Measurements from ENCODE around the gene SP100.
"Not testable (repeated sequence)": the region's sequence is repeated elsewhere in the genome, so short reads cannot be mapped to it uniquely, and the experiment has no call there.

Gene SP100

GRCh38 chr2:230400041-230400440 is 16.0 kb upstream of the SP100 start:
- Histone ChIP-seq H3K4me3 (replicated peaks; ENCODE audit: low read depth, low read length) (no peak overlapping the region), H3K36me3 (ENCODE audit: control insufficient read depth, insufficient read depth, low read length) (peaks cover 9% of the 10 kb centered on the region), H3K27me3 (replicated peaks; ENCODE audit: control insufficient read depth, insufficient read depth, low read length) (no peaks in the 10 kb centered on the region)
- no peak for DNase-seq (ENCODE audit: extremely low read depth, insufficient read length)
- TF ChIP-seq CTCF (IDR thresholded peaks at IDR 0.05; ENCODE audit: insufficient read depth, low read length, poor library complexity, severe bottlenecking) = no peak

GRCh38 chr2:230400454-230400853 is 15.5 kb upstream of the SP100 start:
- no peak for TF ChIP-seq CTCF (IDR thresholded peaks at IDR 0.05; ENCODE audit: insufficient read depth, low read length, poor library complexity, severe bottlenecking)
- Histone ChIP-seq H3K27me3 (replicated peaks; ENCODE audit: control insufficient read depth, insufficient read depth, low read length) (no peaks in the 10 kb centered on the region), H3K4me3 (replicated peaks; ENCODE audit: low read depth, low read length) (no peak overlapping the region), H3K36me3 (ENCODE audit: control insufficient read depth, insufficient read depth, low read length) (peaks cover 9% of the 10 kb centered on the region)
- no peak for DNase-seq (ENCODE audit: extremely low read depth, insufficient read length)

- not testable (repeated sequence) for H3K4me3 ChIP-seq (replicated peaks; ENCODE audit: low read depth, low read length); H3K27me3 ChIP-seq (replicated peaks; ENCODE audit: control insufficient read depth, insufficient read depth, low read length); DNase-seq (ENCODE audit: extremely low read depth, insufficient read length); H3K36me3 ChIP-seq (ENCODE audit: control insufficient read depth, insufficient read depth, low read length)
Measured at GRCh38 chr2:230401026-230401425, 15.0 kb upstream of the SP100 start.

GRCh38 chr2:230403746-230404145 is 12.3 kb upstream of the SP100 start:
- TF ChIP-seq CTCF (IDR thresholded peaks at IDR 0.05; ENCODE audit: insufficient read depth, low read length, poor library complexity, severe bottlenecking) = no peak
- no peaks in the 10 kb centered on the region for H3K27me3 ChIP-seq (replicated peaks; ENCODE audit: control insufficient read depth, insufficient read depth, low read length)
- H3K4me3 ChIP-seq (replicated peaks; ENCODE audit: low read depth, low read length) = no peak overlapping the region
- no peak for DNase-seq (ENCODE audit: extremely low read depth, insufficient read length)
- H3K36me3 ChIP-seq (ENCODE audit: control insufficient read depth, insufficient read depth, low read length) = peaks cover 9% of the 10 kb centered on the region

- no peak overlapping the region for H3K4me3 ChIP-seq (replicated peaks; ENCODE audit: low read depth, low read length)
- H3K27me3 ChIP-seq (replicated peaks; ENCODE audit: control insufficient read depth, insufficient read depth, low read length) = no peaks in the 10 kb centered on the region
- peaks cover 4% of the 10 kb centered on the region for H3K36me3 ChIP-seq (ENCODE audit: control insufficient read depth, insufficient read depth, low read length)
- TF ChIP-seq CTCF (IDR thresholded peaks at IDR 0.05; ENCODE audit: insufficient read depth, low read length, poor library complexity, severe bottlenecking) = no peak
- no peak for DNase-seq (ENCODE audit: extremely low read depth, insufficient read length)
Measured at GRCh38 chr2:230405824-230406223, 10.2 kb upstream of the SP100 start.

GRCh38 chr2:230408244-230408842 is 7.7 kb upstream of the SP100 start:
- H3K4me3 ChIP-seq (replicated peaks; ENCODE audit: low read depth, low read length) = no peak overlapping the region
- no peak for TF ChIP-seq CTCF (IDR thresholded peaks at IDR 0.05; ENCODE audit: insufficient read depth, low read length, poor library complexity, severe bottlenecking)
- no peaks in the 10 kb centered on the region for H3K27me3 ChIP-seq (replicated peaks; ENCODE audit: control insufficient read depth, insufficient read depth, low read length)
- peaks cover 2% of the 10 kb centered on the region for H3K36me3 ChIP-seq (ENCODE audit: control insufficient read depth, insufficient read depth, low read length)
- no peak for DNase-seq (ENCODE audit: extremely low read depth, insufficient read length)

GRCh38 chr2:230409316-230409715 is 6.7 kb upstream of the SP100 start:
- not testable (repeated sequence) for DNase-seq (ENCODE audit: extremely low read depth, insufficient read length); H3K36me3 ChIP-seq (ENCODE audit: control insufficient read depth, insufficient read depth, low read length); H3K27me3 ChIP-seq (replicated peaks; ENCODE audit: control insufficient read depth, insufficient read depth, low read length); H3K4me3 ChIP-seq (replicated peaks; ENCODE audit: low read depth, low read length)

All from GM06990 (cell line).